ENCODE data around the gene TEX38.
"Not testable (repeated sequence)": the region's sequence is repeated elsewhere in the genome, so short reads cannot be mapped to it uniquely, and the experiment has no call there.

TEX38 gene

GRCh38 chr1:46656643-46657042 is 15.0 kb upstream of the TEX38 start:
- no peak for DNase-seq

GRCh38 chr1:46657775-46658174 is 13.9 kb upstream of the TEX38 start:
- DNase-seq: no peak

- DNase-seq: no peak
Observed at GRCh38 chr1:46659307-46659870, 12.3 kb upstream of the TEX38 start.

GRCh38 chr1:46660116-46660515 is 11.5 kb upstream of the TEX38 start:
- not testable (repeated sequence) for DNase-seq

GRCh38 chr1:46662919-46663318 is 8.7 kb upstream of the TEX38 start:
- DNase-seq: not testable (repeated sequence)

- DNase-seq: no peak
Observed at GRCh38 chr1:46665983-46666382, 5.7 kb upstream of the TEX38 start.

GRCh38 chr1:46667782-46668760 is 3.6 kb upstream of the TEX38 start, which contains the start of gene ATPAF1:
Gene ATPAF1, minus strand, starts transcription at chr1:46668364. Its CDS starts 42 bp downstream, at chr1:46668322.
- DNase-seq: peak; percentile 29 to 85

GRCh38 chr1:46670134-46670533 is 1.5 kb upstream of the TEX38 start:
- no peak for DNase-seq

GRCh38 chr1:46672696-46673095 is 1.0 kb downstream of the TEX38 start:
- DNase-seq: no peak

- DNase-seq: no peak
Observed at GRCh38 chr1:46673749-46674182, 2.1 kb downstream of the TEX38 start.

- no peak for DNase-seq
Observed at GRCh38 chr1:46675549-46676314, 4.1 kb downstream of the TEX38 start.

- no peak for DNase-seq
Observed at GRCh38 chr1:46676531-46676930, 4.9 kb downstream of the TEX38 start.

- no peak for DNase-seq
Observed at GRCh38 chr1:46677339-46677738, 5.7 kb downstream of the TEX38 start.

GRCh38 chr1:46679789-46680573 is 8.3 kb downstream of the TEX38 start:
- DNase-seq: no peak

GRCh38 chr1:46681333-46682034 is 9.8 kb downstream of the TEX38 start:
- DNase-seq: no peak

- no peak for DNase-seq
Observed at GRCh38 chr1:46682064-46682463, 10.4 kb downstream of the TEX38 start.

- DNase-seq: no peak
Observed at GRCh38 chr1:46684670-46685069, 13.0 kb downstream of the TEX38 start.

GRCh38 chr1:46686255-46686654 is 14.6 kb downstream of the TEX38 start:
- no peak for DNase-seq

GRCh38 chr1:46687093-46687659 is 15.5 kb downstream of the TEX38 start:
- no peak for DNase-seq

GRCh38 chr1:46687921-46688509 is 16.4 kb downstream of the TEX38 start:
- DNase-seq: no peak

GRCh38 chr1:46689356-46689755 is 17.7 kb downstream of the TEX38 start:
- no peak for DNase-seq

All from NCI-H526 (cell line).